Measurements from ENCODE around the gene DDAH2. TPM values are rescaled to one million over a fixed set of nuclear protein-coding genes. Genes with fewer than 3 reads are reported as not detected.

The DDAH2 gene, protein sequence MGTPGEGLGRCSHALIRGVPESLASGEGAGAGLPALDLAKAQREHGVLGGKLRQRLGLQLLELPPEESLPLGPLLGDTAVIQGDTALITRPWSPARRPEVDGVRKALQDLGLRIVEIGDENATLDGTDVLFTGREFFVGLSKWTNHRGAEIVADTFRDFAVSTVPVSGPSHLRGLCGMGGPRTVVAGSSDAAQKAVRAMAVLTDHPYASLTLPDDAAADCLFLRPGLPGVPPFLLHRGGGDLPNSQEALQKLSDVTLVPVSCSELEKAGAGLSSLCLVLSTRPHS
- total RNA-seq, result 100 to 1,000 TPM in 2 of 6 donors, 10 to 100 TPM in 4; 46.6 to 157 (median 83.7) TPM

DNA sequence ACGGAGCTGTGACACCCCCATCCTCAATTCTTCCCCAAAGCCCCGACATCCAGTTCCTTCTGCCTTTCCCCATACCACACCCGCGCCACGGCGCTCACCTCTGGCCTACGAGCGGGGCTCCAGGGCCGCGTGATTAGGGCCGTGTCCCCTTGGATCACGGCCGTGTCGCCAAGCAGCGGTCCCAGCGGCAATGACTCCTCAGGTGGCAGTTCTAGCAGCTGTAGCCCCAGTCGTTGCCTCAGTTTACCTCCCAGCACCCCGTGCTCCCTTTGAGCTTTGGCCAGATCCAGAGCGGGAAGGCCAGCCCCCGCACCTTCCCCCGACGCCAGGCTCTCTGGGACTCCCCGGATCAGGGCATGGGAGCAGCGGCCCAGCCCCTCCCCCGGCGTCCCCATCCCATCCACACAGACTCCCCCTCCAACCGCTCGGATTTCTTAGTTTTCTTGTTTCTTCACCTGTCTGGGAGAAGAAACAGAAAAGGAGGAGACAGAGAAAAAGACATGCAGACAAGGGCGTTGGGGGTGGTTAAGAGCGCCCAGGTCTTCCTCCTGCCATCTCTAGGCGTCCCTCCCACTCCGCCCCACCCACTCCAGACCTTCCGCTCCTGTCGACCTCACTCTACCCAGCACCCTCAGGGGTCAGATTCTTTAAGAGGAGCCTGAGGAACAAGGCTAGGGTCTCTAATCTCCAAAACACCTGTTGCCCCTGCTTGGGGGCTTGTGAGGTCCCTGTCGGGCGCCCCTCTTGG is at the start of gene DDAH2:
Gene DDAH2 (minus strand): TSS at position 533 of the 748 bp plus-strand sequence. CDS start 138 bp downstream, at position 395.
- H3K27me3 ChIP-seq, result no peaks in the 10 kb centered on the region
- H3K36me3 ChIP-seq, result peaks cover 20 to 59% (median 37%) of the 10 kb centered on the region in 4 donors
- H3K27ac ChIP-seq, result peak within 1 kb of the TSS; percentile 87 to 99 (median 94)
- peaks cover 39 to 78% (median 64%) of the 10 kb centered on the region in 4 donors for H3K4me1 ChIP-seq
- no peaks in the 10 kb centered on the region for H3K9me3 ChIP-seq
- ATAC-seq (ENCODE audit: low FRiP score in 2 of 2) (peak; percentile 45 to 66), DNase-seq (peak in 1 of 2 donors; percentile 83)
- peak within 1 kb of the TSS; percentile 76 to 87 (median 82) for H3K4me3 ChIP-seq
- TF ChIP-seq, protein P1, sequence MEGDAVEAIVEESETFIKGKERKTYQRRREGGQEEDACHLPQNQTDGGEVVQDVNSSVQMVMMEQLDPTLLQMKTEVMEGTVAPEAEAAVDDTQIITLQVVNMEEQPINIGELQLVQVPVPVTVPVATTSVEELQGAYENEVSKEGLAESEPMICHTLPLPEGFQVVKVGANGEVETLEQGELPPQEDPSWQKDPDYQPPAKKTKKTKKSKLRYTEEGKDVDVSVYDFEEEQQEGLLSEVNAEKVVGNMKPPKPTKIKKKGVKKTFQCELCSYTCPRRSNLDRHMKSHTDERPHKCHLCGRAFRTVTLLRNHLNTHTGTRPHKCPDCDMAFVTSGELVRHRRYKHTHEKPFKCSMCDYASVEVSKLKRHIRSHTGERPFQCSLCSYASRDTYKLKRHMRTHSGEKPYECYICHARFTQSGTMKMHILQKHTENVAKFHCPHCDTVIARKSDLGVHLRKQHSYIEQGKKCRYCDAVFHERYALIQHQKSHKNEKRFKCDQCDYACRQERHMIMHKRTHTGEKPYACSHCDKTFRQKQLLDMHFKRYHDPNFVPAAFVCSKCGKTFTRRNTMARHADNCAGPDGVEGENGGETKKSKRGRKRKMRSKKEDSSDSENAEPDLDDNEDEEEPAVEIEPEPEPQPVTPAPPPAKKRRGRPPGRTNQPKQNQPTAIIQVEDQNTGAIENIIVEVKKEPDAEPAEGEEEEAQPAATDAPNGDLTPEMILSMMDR (IDR thresholded peaks at IDR 0.05), result peak in 3 of 6 experiments; percentile 68 to 74 (median 71)
- TF ChIP-seq EP300 (IDR thresholded peaks at IDR 0.05), result no peak
- TF ChIP-seq POLR2A (IDR thresholded peaks at IDR 0.05), result no peak
- WGBS, 2 donors, result 18 to 23% methylated on average over 35 of the region's 36 CpGs

DNA sequence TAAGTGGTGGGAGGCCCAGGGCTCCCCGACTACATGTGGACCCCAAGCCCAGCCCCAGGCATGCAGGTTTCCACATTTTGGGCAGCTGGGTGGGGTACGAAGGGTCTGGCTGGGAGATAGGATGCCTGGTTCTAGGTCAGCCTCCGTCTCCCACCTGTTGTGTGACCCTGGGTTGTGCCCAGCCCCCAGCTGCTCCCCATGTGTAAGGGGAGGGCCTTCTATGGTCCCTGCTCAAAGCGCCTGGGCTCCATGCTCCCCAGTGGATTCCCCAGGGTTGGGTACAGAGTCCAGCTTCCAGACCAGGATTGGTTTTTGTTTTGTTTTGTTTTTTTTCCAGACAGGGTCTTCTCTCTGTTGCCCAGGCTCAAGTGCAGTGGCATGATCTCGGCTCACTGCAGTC is 49.1 kb upstream of the DDAH2 start:
- peaks cover 14 to 53% (median 46%) of the 10 kb centered on the region in 4 donors for H3K36me3 ChIP-seq
- no peaks in the 10 kb centered on the region for H3K9me3 ChIP-seq
- DNase-seq (no peak), ATAC-seq (ENCODE audit: low FRiP score in 2 of 2) (no peak)
- no peak overlapping the region for H3K4me3 ChIP-seq
- H3K27me3 ChIP-seq, result no peaks in the 10 kb centered on the region
- peak overlapping the region in 1 of 4 donors; percentile 75 for H3K27ac ChIP-seq
- TF ChIP-seq, protein P1 (IDR thresholded peaks at IDR 0.05), result no peak
- TF ChIP-seq POLR2AphosphoS5 (IDR thresholded peaks at IDR 0.05), result no peak
- TF ChIP-seq POLR2A (IDR thresholded peaks at IDR 0.05), result no peak
- no peak for TF ChIP-seq EP300 (IDR thresholded peaks at IDR 0.05)
- peaks cover 7 to 16% (median 12%) of the 10 kb centered on the region in 4 donors for H3K4me1 ChIP-seq
- WGBS, 2 donors, result 93 to 97% methylated on average over 2 to 5 of the region's 5 CpGs

DNA sequence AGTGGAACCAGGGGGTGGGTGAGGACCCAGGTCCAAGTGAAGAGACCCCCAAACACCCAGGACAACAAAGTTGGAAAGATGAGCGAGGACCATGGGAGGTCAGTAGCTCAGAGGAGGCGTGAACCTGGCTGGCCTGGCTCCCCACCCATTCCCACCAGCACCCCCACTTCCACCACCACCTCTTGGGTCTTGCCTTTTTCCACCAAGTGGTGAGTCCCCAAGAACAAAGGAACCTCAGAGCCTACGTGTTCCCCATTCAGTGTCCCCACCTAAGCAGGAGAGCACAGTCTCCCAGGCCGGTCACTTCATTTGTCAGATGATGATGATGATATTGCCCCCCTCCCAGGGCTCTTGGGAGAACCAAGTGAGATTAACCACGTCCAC is 48.6 kb upstream of the DDAH2 start:
- Histone ChIP-seq H3K4me1 (peaks cover 7 to 21% (median 12%) of the 10 kb centered on the region in 4 donors), H3K9me3 (no peaks in the 10 kb centered on the region), H3K36me3 (peaks cover 11 to 48% (median 41%) of the 10 kb centered on the region in 4 donors), H3K4me3 (no peak overlapping the region), H3K27me3 (no peaks in the 10 kb centered on the region), H3K27ac (peak overlapping the region in 2 of 4 donors; percentile 70 to 75)
- DNase-seq (no peak), ATAC-seq (ENCODE audit: low FRiP score in 2 of 2) (no peak)
- 91 to 92% methylated on average over 5 of the region's 5 CpGs for WGBS, 2 donors
- no peak for TF ChIP-seq POLR2A (IDR thresholded peaks at IDR 0.05)
- TF ChIP-seq, protein P1 (IDR thresholded peaks at IDR 0.05), result no peak
- TF ChIP-seq EP300 (IDR thresholded peaks at IDR 0.05), result no peak
- TF ChIP-seq POLR2AphosphoS5 (IDR thresholded peaks at IDR 0.05), result no peak

DNA sequence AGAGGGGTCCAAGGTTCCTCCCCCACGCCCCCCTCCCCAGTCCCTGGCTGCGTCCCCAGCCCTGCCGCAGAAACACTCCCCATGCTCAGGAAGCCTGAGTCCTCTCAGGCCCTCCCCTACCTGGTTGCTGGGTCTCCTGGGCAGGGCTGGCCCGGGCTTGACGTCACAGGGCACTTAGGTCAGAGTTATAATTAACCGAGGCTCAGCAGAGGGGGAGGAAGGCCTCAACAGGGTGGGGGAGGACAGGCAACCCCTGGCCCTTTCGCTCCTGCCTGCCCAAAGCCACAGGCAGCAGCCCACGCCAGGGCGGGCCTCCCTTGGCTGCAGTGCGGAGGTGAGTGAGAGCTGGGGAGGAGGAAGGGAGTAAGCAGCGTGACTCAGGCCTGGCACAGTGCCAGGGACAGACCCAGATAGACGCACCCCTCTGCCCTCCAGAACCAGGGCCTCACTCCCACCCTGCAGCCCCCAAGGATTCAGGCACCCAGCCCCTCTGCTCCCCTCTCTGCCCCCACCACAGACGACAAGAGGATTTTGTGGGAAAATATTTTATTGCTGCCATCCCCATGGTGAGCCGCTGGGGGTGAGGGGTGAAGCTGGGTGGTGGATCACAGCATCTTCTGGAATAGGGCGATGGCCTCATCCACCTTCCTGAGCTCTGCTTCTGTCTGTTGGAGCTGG is 48.0 kb upstream of the DDAH2 start, which contains the start of gene VWA7:
Gene VWA7 (minus strand): TSS at position 340 of the 678 bp plus-strand sequence. CDS start 549 bp downstream, outside the sequence.
- Histone ChIP-seq H3K4me3 (peak within 1 kb of the TSS in 3 of 4 donors; percentile 4 to 31 (median 28)), H3K9me3 (no peaks in the 10 kb centered on the region), H3K36me3 (peaks cover 6 to 43% (median 36%) of the 10 kb centered on the region in 4 donors), H3K27me3 (no peaks in the 10 kb centered on the region), H3K27ac (peak within 1 kb of the TSS; percentile 41 to 75 (median 60)), H3K4me1 (peaks cover 7 to 22% (median 12%) of the 10 kb centered on the region in 4 donors)
- 0 to 18% methylated on average over 4 to 13 of the region's 15 CpGs for WGBS, 2 donors
- no peak for TF ChIP-seq POLR2A (IDR thresholded peaks at IDR 0.05)
- TF ChIP-seq POLR2AphosphoS5 (IDR thresholded peaks at IDR 0.05), result peak in 1 of 2 donors; percentile 57
- DNase-seq (peak; percentile 88 to 89), ATAC-seq (ENCODE audit: low FRiP score in 2 of 2) (peak; percentile 68 to 81)
